ENCODE measurements around the gene FDXR. TPM values are rescaled to one million over a fixed set of nuclear protein-coding genes. Genes with fewer than 3 reads are reported as not detected.

Gene FDXR
- total and polyA plus RNA-seq, 9 donors = 11.1 to 50.8 (median 40.1) TPM

DNA sequence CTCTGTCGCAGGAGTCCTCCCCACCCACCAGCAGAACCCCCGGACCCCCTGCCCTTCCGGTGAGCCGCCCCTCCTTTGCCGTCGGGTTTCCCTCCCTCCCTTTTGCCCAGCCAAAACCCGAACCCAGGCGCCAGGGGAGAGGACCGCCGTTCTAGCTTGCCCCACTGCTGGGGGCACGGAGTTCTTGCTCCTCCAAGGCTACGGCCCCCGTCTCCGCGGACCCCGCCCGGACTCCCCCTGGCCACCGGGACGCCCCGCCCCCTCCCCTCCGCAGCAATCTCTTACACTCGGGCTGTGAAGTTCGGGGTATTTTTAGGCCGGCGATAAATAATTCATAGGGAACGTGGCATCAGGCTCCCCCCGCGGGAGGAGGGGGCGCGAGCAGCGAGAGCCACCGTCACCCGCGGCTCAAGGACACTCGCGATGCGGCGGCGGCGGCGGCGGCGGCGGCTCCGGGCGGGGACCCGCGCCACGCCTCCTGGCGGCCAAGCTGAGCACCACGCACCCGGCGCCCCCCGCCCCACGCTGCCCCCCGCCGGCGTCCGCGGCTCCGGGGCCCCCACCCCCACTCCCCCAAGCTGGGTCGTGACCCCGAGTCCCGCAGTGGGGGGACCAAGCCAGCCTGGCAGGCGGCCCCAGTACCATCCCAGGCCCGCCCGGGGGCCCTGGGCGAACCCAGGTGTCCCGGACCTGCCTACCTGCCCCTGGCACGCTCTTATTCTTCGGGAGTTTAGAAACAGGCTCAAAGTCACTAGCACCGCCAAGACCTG lies 13.2 kb downstream of the FDXR start, which contains the start of gene GRIN2C:
TSS of gene GRIN2C (minus strand) at position 427 of the 770 bp plus-strand sequence. CDS start 4,793 bp downstream, outside the sequence.
- DNase-seq = peak in 2 of 5 donors; percentile 37 to 46
- Histone ChIP-seq H3K27ac (no peak within 1 kb of the TSS), H3K27me3 (peaks cover 3% of the 10 kb centered on the region), H3K36me3 (no peaks in the 10 kb centered on the region), H3K9me3 (no peaks in the 10 kb centered on the region), H3K4me3 (no peak within 1 kb of the TSS), H3K4me1 (ENCODE audit: insufficient read depth) (peaks cover 3% of the 10 kb centered on the region)
- WGBS, 3 donors = 1 to 5% (median 2%) methylated on average over 33 to 72 of the region's 72 CpGs
- intact Hi-C loops (cut with DNase I) = loop anchor here in 2 of 4 donors (5.0 to 10.0 kb wide), 3 partner anchors 67 to 112 kb away; partner anchors contain the start of gene NHERF1 (in 1 of the 2)
- no peak for TF ChIP-seq EP300 (IDR thresholded peaks at IDR 0.05)
- no peak for TF ChIP-seq POLR2A (IDR thresholded peaks at IDR 0.05)
- TF ChIP-seq, protein P1, sequence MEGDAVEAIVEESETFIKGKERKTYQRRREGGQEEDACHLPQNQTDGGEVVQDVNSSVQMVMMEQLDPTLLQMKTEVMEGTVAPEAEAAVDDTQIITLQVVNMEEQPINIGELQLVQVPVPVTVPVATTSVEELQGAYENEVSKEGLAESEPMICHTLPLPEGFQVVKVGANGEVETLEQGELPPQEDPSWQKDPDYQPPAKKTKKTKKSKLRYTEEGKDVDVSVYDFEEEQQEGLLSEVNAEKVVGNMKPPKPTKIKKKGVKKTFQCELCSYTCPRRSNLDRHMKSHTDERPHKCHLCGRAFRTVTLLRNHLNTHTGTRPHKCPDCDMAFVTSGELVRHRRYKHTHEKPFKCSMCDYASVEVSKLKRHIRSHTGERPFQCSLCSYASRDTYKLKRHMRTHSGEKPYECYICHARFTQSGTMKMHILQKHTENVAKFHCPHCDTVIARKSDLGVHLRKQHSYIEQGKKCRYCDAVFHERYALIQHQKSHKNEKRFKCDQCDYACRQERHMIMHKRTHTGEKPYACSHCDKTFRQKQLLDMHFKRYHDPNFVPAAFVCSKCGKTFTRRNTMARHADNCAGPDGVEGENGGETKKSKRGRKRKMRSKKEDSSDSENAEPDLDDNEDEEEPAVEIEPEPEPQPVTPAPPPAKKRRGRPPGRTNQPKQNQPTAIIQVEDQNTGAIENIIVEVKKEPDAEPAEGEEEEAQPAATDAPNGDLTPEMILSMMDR (IDR thresholded peaks at IDR 0.05) = no peak

GRCh38 chr17:74858672-74859458 lies 13.9 kb downstream of the FDXR start:
- intact Hi-C loops (cut with DNase I) = no loop called here
- H3K36me3 ChIP-seq = no peaks in the 10 kb centered on the region

DNA sequence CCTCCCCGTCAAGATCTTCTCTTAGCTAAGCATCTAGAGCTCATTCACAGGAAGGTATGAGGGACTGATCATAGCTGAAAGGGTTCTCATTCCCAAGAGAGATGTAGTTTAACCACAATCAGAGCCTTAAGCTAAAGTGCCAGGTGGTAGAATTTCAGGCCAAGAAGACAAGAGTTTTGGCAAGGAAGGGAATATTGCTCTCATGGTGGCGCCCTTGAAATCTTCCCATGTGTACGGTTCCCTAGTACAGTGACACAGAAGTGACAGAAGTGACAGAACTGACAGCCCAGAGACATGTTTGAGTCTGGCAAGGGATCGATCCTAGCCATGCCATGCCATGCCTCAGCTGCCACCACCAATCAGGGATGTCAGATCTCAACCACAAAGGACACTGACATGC lies 15.6 kb downstream of the FDXR start:
- no peak overlapping the region for H3K4me3 ChIP-seq
- no peaks in the 10 kb centered on the region for H3K36me3 ChIP-seq
- 69 to 80% (median 80%) methylated on average over 4 of the region's 4 CpGs for WGBS, 3 donors
- H3K27ac ChIP-seq = no peak overlapping the region
- intact Hi-C loops (cut with DNase I) = no loop called here
- peaks cover 3% of the 10 kb centered on the region for H3K4me1 ChIP-seq (ENCODE audit: insufficient read depth)
- no peak for TF ChIP-seq POLR2A (IDR thresholded peaks at IDR 0.05)
- no peak for TF ChIP-seq EP300 (IDR thresholded peaks at IDR 0.05)
- TF ChIP-seq, protein P1 (IDR thresholded peaks at IDR 0.05) = no peak
- H3K9me3 ChIP-seq = no peaks in the 10 kb centered on the region
- no peak for DNase-seq
- peaks cover 10% of the 10 kb centered on the region for H3K27me3 ChIP-seq

More at GRCh38 chr17:74858672-74859458, 13.9 kb downstream of the FDXR start:
- TF ChIP-seq EP300 (IDR thresholded peaks at IDR 0.05) (no peak), POLR2A (IDR thresholded peaks at IDR 0.05) (no peak)
- TF ChIP-seq, protein P1 (IDR thresholded peaks at IDR 0.05) = no peak
- DNase-seq = no peak
- Histone ChIP-seq H3K27ac (no peak overlapping the region), H3K27me3 (peaks cover 3% of the 10 kb centered on the region), H3K4me1 (ENCODE audit: insufficient read depth) (peaks cover 3% of the 10 kb centered on the region), H3K4me3 (no peak overlapping the region), H3K9me3 (no peaks in the 10 kb centered on the region)
- WGBS, 3 donors = 55 to 60% (median 55%) methylated on average over 12 of the region's 12 CpGs

DNA sequence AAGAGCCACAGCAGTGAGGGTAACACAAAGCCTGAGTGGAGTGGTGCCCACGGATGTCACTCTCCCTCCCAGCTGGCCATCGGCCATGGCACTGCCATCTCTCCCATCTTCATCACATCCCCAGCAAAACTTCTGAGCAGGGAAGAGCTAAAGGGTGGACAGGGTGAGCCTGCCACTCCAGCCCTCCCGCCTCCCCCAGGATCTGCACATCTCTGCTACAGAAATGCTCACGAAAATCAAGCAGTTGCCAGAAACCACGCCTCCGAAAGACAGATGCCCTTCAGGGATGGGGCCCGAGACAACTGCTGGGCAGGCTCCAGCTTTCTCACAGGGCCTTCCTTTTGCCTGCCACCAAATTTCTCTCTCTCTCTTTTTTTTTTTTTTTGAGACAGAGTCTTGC lies 16.7 kb downstream of the FDXR start:
- intact Hi-C loops (cut with DNase I) = no loop called here
- peaks cover 2% of the 10 kb centered on the region for H3K4me1 ChIP-seq (ENCODE audit: insufficient read depth)
- peaks cover 13% of the 10 kb centered on the region for H3K27me3 ChIP-seq
- no peak for TF ChIP-seq EP300 (IDR thresholded peaks at IDR 0.05)
- no peak overlapping the region for H3K4me3 ChIP-seq
- WGBS, 3 donors = 82 to 89% (median 84%) methylated on average over 7 of the region's 7 CpGs
- no peak overlapping the region for H3K27ac ChIP-seq
- DNase-seq = no peak
- no peaks in the 10 kb centered on the region for H3K36me3 ChIP-seq
- H3K9me3 ChIP-seq = no peaks in the 10 kb centered on the region
